ENCODE results near the gene FAM9A.
"Not testable (repeated sequence)": the region's sequence is repeated elsewhere in the genome, so short reads cannot be mapped to it uniquely, and the experiment has no call there.

The FAM9A gene

GRCh38 chrX:8803326-8803725 lies 2.1 kb upstream of the FAM9A start:
- no peak for DNase-seq (ENCODE audit: low read depth)

GRCh38 chrX:8800351-8800750 lies 832 bp downstream of the FAM9A start:
- DNase-seq (ENCODE audit: low read depth): not testable (repeated sequence)

GRCh38 chrX:8799281-8799680 lies 1.9 kb downstream of the FAM9A start:
- not testable (repeated sequence) for DNase-seq (ENCODE audit: low read depth)

- DNase-seq (ENCODE audit: low read depth): not testable (repeated sequence)
Measured at GRCh38 chrX:8798702-8799101, 2.5 kb downstream of the FAM9A start.

- DNase-seq (ENCODE audit: low read depth): not testable (repeated sequence)
Measured at GRCh38 chrX:8787119-8787518, 14.1 kb downstream of the FAM9A start.

GRCh38 chrX:8784162-8784561 lies 17.0 kb downstream of the FAM9A start:
- DNase-seq (ENCODE audit: low read depth): no peak

- DNase-seq (ENCODE audit: low read depth): no peak
Measured at GRCh38 chrX:8783714-8784098, 17.5 kb downstream of the FAM9A start.

GRCh38 chrX:8783097-8783713 lies 18.0 kb downstream of the FAM9A start:
- DNase-seq (ENCODE audit: low read depth): no peak

- no peak for DNase-seq (ENCODE audit: low read depth)
Measured at GRCh38 chrX:8782595-8782994, 18.6 kb downstream of the FAM9A start.

GRCh38 chrX:8781921-8782320 lies 19.3 kb downstream of the FAM9A start:
- DNase-seq (ENCODE audit: low read depth): not testable (repeated sequence)

- no peak for DNase-seq (ENCODE audit: low read depth)
Measured at GRCh38 chrX:8773117-8773516, 28.1 kb downstream of the FAM9A start.

- no peak for DNase-seq (ENCODE audit: low read depth)
Measured at GRCh38 chrX:8760021-8760420, 41.2 kb downstream of the FAM9A start.

- DNase-seq (ENCODE audit: low read depth): not testable (repeated sequence)
Measured at GRCh38 chrX:8758706-8759105, 42.5 kb downstream of the FAM9A start.

GRCh38 chrX:8757609-8758389 lies 43.4 kb downstream of the FAM9A start:
- DNase-seq (ENCODE audit: low read depth): peak; percentile 46

- DNase-seq (ENCODE audit: low read depth): no peak
Measured at GRCh38 chrX:8755813-8756212, 45.4 kb downstream of the FAM9A start.

- DNase-seq (ENCODE audit: low read depth): no peak
Measured at GRCh38 chrX:8755116-8755515, 46.1 kb downstream of the FAM9A start.

- no peak for DNase-seq (ENCODE audit: low read depth)
Measured at GRCh38 chrX:8749697-8750096, 51.5 kb downstream of the FAM9A start.

- DNase-seq (ENCODE audit: low read depth): no peak
Measured at GRCh38 chrX:8748855-8749254, 52.3 kb downstream of the FAM9A start.

- DNase-seq (ENCODE audit: low read depth): no peak
Measured at GRCh38 chrX:8743126-8743732, 58.0 kb downstream of the FAM9A start.

GRCh38 chrX:8741981-8742380 lies 59.2 kb downstream of the FAM9A start:
- DNase-seq (ENCODE audit: low read depth): no peak

Data from non-pigmented ciliary epithelial cell (primary cell).